Stomach (tissue), 4 donors: ENCODE data around the gene FSTL4.

Source experiments
- EP300 ChIP-seq: sonication (generic); formaldehyde crosslinking; IDR thresholded peaks from one replicate; pipeline ENCODE4 v1.6.1; 2017; ENCODE audit warnings: antibody characterized with exemption
- POLR2A ChIP-seq, 4 donors: fragments of 450-650 bp; IDR thresholded peaks; one replicate each; pipeline ENCODE4 v1.6.1; 2016; ENCODE audit warnings: antibody characterized with exemption in 4 of 4, control low read depth in 2 of 4, mild to moderate bottlenecking in 1 of 4, moderate library complexity in 1 of 4
- POLR2AphosphoS5 ChIP-seq, 3 donors: sonication (generic); formaldehyde crosslinking; IDR thresholded peaks; one replicate each; pipeline ENCODE4 v1.6.1; 2016; ENCODE audit warnings: antibody characterized with exemption in 3 of 3
- TF ChIP-seq, protein P1 (sequence below), 7 experiments: fragments of 450-650 bp in 4 of 7; fragments of 200-600 bp in 3 of 7; sonication (generic) in 3 of 7; IDR thresholded peaks; one replicate each; pipeline ENCODE4 v1.5.1; 2016 to 2019; ENCODE audit warnings: antibody characterized with exemption in 7 of 7, control low read depth in 2 of 7, mild to moderate bottlenecking in 1 of 7

DNA sequence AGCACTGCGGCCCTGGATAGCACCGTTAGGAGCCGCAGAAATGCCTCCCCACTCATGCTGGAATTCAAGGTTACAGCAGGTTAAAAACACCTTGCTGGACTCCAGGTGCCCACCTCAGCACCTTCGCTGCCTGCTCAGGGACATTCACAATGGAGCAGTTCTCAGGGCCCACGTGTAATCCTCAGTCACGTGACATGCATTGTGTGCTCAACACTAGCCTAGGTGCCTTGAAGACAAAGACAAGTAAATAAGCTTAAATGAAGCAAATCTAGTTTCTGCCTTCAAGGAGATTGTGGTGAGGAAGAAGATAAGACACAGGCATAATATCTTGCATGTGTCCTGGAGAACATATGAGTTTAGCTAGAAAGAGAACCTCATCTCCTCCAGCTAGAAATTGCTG, 82.1 kb downstream of the FSTL4 start:
- TF ChIP-seq, protein P1, sequence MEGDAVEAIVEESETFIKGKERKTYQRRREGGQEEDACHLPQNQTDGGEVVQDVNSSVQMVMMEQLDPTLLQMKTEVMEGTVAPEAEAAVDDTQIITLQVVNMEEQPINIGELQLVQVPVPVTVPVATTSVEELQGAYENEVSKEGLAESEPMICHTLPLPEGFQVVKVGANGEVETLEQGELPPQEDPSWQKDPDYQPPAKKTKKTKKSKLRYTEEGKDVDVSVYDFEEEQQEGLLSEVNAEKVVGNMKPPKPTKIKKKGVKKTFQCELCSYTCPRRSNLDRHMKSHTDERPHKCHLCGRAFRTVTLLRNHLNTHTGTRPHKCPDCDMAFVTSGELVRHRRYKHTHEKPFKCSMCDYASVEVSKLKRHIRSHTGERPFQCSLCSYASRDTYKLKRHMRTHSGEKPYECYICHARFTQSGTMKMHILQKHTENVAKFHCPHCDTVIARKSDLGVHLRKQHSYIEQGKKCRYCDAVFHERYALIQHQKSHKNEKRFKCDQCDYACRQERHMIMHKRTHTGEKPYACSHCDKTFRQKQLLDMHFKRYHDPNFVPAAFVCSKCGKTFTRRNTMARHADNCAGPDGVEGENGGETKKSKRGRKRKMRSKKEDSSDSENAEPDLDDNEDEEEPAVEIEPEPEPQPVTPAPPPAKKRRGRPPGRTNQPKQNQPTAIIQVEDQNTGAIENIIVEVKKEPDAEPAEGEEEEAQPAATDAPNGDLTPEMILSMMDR (IDR thresholded peaks at IDR 0.05), result no peak
- TF ChIP-seq POLR2A (IDR thresholded peaks at IDR 0.05) (no peak), POLR2AphosphoS5 (IDR thresholded peaks at IDR 0.05) (no peak), EP300 (no peak)
